Motor neuron (in vitro differentiated cells): ENCODE measurements around the gene CSRP1. TPM values are rescaled to one million over a fixed set of nuclear protein-coding genes. Genes with fewer than 3 reads are reported as not detected.

ENCODE experiments used
- ATAC-seq, 8 experiments: fragments of 200-7000 bp; cut with Tn5 transposase; replicated peaks in 6 of 8; 2 replicates each; pipeline ENCODE4 v1.8.0; 2021; ENCODE audit warnings: mild to moderate bottlenecking in 8 of 8, moderate library complexity in 8 of 8
- H3K27ac ChIP-seq, 2 donors: fragments of 250-450 bp; sonication (Bioruptor Pico); 2 replicates each; pipeline ENCODE4 v1.9.0; 2021; ENCODE audit warnings: antibody characterized with exemption in 2 of 2, mild to moderate bottlenecking in 2 of 2, moderate library complexity in 1 of 2
- H3K4me1 ChIP-seq, 2 donors: fragments of 250-450 bp; sonication (Bioruptor Pico); replicated peaks in 1 of 2; 2 replicates each; pipeline ENCODE4 v1.6.1; 2021; ENCODE audit warnings: antibody characterized with exemption in 2 of 2, mild to moderate bottlenecking in 2 of 2, moderate library complexity in 1 of 2
- H3K4me3 ChIP-seq, 5 donors: fragments of 250-450 bp; sonication (Bioruptor Pico); 2 replicates each; pipeline ENCODE4 v1.9.0; 2021; ENCODE audit warnings: antibody characterized with exemption in 5 of 5, mild to moderate bottlenecking in 5 of 5, moderate library complexity in 4 of 5
- WGBS, 10 experiments: fragments of 450-650 bp; shearing (Covaris generic); methylation state at CpG; one replicate each; pipeline ENCODE4 v1.0.0; 2022; 5-methylcytosine and 5-hydroxymethylcytosine counted together
- in situ Hi-C, 9 experiments: fragments of 400-800 bp; cut with MboI; loops; one replicate each; pipeline ENCODE4 v1.15.0; 2021; ENCODE audit warnings: low sequenced_read_pairs in 9 of 9, low pct_unique_long_range_greater_than_20kb in 2 of 9; ENCODE audit not compliant: unreplicated experiment in 9 of 9
- total RNA-seq, 8 experiments: library from RNA; unstranded; fragments of 300-600 nt; gene quantifications; 2 replicates each; pipeline versions ENCODE4 v1.2.3 to v1.2.4, GENCODE V29; 2022

CSRP1 gene
- total RNA-seq, 8 experiments from 2014 or later = 9.0 to 109 (median 54.9) TPM

DNA sequence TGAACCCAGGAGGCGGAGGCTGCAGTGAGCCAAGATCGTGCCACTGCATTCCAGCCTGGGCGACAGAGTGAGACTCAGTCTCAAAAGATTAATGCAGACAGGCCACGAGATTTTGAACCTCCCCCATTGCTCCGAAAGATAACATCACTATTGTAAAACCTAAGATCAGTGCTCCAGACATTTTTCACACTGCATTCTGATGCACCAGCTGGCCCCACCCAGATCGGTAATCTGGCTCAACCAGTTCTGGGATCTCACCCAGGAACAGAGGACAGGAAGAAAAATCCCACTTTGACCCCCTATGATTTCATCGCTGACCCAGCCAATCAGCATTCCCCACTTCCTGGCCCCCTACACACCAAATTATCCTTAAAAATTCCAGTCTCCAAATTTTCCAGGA, 10.7 kb upstream of the CSRP1 start:
- WGBS, 10 experiments = 45 to 100% (median 83%) methylated on average over 1 to 7 of the region's 7 CpGs; no CpG with 5 or more reads in 1 of the 10 experiments
- ATAC-seq = peak in 1 of 8 experiments; percentile 33
- in situ Hi-C loops = loop anchor here in 2 of 9 experiments (10.0 to 25.0 kb wide), 2 partner anchors 73 to 255 kb away; no protein-coding TSS in a partner anchor
- Histone ChIP-seq H3K4me3 (no peak overlapping the region), H3K27ac (no peak overlapping the region), H3K4me1 (peaks cover 2% of the 10 kb centered on the region in 2 donors)

DNA sequence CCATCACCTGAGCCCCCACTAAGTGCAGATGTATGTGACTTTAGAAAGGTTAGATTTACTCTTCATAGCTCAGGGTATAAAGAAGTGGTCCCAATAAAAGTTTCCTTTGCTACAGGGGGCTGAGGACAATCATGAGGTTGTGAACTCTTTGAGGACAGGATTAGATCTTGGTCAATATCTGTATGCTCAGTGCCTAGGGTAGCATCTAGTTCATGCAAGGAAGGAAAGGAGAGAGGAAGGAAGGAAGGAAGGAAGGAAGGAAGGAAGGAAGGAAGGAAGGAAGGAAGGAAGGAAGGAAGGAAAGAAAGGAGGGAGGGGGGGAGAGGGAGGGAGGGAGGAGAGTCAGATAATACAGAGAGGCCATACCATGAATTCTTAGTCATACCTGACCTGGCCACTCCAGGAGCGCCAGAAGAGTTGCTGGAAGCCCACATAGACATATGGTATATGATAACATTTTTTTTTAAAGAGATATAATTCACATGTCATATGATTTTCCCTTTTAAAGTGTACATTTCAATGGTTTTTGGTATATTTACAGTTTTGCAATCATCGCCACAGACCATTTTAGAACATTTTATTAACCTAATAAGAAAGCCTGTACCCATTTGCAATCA, 9.7 kb upstream of the CSRP1 start:
- in situ Hi-C loops = loop anchor here in 2 of 9 experiments (10.0 to 25.0 kb wide), 2 partner anchors 72 to 254 kb away; no protein-coding TSS in a partner anchor
- 72 to 100% (median 100%) methylated on average over 1 to 2 of the region's 2 CpGs; no CpG with 5 or more reads in 3 of the 10 experiments for whole genome bisulfite sequencing, 10 experiments
- Histone ChIP-seq H3K27ac (no peak overlapping the region), H3K4me1 (peaks cover 7 to 11% of the 10 kb centered on the region in 2 donors), H3K4me3 (no peak overlapping the region)
- no peak for ATAC-seq

DNA sequence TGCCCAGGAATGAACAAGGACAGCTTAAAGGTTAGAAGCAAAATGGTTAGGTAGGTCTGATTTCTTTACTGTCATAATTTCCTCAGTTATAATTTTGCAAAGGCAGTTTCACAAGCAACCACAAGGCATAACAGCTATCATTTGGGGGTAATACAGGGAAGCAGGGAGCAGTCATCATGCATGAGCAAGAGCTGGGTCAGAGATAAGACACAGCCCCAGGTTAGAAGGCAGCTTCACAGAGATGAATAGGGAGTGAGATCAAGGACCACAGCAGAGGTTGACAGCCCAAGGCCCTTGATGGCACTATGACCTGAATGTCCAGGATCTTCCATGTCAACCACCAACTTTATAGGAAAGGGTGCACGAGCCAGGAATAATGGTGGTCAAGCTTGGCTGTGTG, 9.0 kb upstream of the CSRP1 start:
- Histone ChIP-seq H3K4me3 (no peak overlapping the region), H3K4me1 (peaks cover 7 to 11% of the 10 kb centered on the region in 2 donors), H3K27ac (no peak overlapping the region)
- ATAC-seq = no peak
- in situ Hi-C loops = loop anchor here in 2 of 9 experiments (10.0 to 25.0 kb wide), 2 partner anchors 71 to 254 kb away; no protein-coding TSS in a partner anchor
- 57 to 100% (median 67%) methylated on average over 1 of the region's 1 CpG; no CpG with 5 or more reads in 5 of the 10 experiments for WGBS, 10 experiments

DNA sequence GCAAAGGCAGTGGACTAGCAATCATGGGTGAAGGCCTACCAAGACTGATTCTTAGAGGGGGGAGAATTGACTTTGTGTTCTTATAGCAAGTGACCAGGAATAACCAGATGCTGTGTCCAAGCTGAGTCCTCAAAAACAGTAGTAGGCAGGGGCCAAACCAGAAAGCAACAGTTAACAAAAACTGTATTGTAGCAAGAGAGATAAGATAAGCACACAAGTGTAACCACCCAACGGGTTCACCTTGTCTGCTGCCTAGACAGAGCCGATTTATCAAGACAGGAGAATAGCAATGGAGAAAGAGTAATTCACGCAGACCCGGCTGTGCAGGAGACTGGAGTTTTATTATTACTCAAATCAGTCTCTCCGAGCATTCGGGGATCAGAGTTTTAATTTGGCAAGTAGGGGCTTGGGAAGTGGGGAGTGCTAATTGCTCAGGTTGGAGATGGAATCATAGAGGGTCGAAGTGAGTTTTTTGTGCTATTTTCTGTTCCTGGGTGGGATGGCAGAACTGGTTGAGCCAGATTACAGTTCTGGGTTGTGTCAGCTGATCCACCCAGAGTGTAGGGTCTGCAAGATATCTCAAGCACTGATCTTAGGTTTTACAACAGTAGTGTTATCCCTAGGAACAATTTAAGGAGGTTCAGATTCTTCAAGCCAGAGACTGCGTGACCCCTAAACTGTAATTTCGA, 8.3 kb upstream of the CSRP1 start:
- 68 to 100% (median 82%) methylated on average over 1 to 9 of the region's 9 CpGs; no CpG with 5 or more reads in 1 of the 10 experiments for WGBS, 10 experiments
- ATAC-seq = no peak
- Histone ChIP-seq H3K4me3 (no peak overlapping the region), H3K27ac (no peak overlapping the region), H3K4me1 (peaks cover 7 to 11% of the 10 kb centered on the region in 2 donors)
- in situ Hi-C loops = loop anchor here in 2 of 9 experiments (10.0 to 25.0 kb wide), 2 partner anchors 70 to 253 kb away; no protein-coding TSS in a partner anchor

DNA sequence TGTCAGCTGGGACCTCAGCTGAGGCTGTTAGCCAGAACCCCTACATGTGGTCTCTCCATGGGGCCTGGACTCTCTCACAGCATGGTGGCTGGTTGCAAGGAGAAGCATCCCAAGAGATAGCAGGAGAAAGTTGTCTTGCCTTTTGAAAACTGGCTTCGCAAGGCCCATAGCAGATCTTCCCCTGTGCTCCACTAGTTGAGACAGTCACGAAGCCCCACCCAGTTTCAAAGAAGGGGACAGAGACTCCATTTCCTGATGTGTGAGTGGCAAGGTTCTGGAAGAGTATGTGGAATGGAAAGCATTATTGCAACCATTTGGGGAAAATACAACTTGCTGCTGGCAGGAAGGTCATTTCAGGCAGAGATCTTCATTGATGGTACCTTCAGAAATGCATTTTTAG, 7.5 kb upstream of the CSRP1 start:
- in situ Hi-C loops = loop anchor here in 2 of 9 experiments (10.0 to 25.0 kb wide), 2 partner anchors 70 to 252 kb away; no protein-coding TSS in a partner anchor

DNA sequence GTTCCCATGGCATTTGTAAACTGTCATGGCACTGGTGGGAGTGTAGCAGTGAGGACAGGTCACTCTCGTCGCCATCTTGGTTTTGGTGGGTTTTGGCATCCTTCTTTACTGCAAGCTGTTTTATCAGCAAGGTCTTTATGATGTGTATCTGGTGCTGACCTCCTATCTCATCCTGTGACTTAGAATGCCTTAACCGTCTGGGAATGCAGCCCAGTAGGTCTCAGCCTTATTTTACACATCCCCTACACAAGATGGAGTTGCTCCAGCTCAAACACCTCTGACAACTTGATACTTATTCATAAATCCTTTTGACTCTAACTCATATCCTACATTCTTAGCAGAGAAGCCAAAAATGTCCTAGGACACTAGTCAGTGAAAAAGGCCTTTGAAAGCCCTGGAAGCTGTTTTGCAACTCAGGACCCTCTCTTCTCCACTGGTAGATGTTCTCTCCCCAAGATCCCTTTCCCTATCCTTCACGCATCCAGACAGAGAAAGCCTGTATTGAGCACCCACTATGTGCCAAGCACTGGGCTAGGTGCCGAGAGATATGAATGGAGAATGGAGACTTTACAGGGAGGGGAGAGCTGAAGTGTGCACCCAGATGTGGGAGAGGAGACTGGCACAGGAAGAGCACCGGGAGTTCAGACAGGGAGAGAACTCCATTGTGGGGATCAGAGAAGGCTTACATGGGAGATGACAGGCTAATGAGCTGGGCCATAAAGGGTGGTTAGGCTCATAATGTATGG, 6.7 kb upstream of the CSRP1 start:
- Histone ChIP-seq H3K27ac (no peak overlapping the region), H3K4me1 (peaks cover 7 to 11% of the 10 kb centered on the region in 2 donors), H3K4me3 (no peak overlapping the region)
- in situ Hi-C loops = loop anchor here in 2 of 9 experiments (10.0 to 25.0 kb wide), 2 partner anchors 69 to 251 kb away; no protein-coding TSS in a partner anchor
- WGBS, 10 experiments = 72 to 100% (median 92%) methylated on average over 1 to 5 of the region's 6 CpGs; no CpG with 5 or more reads in 1 of the 10 experiments
- no peak for ATAC-seq

More for the DNA sequence above, 7.5 kb upstream of the CSRP1 start:
- WGBS, 10 experiments = 86 to 100% (median 90%) methylated on average over 1 to 2 of the region's 2 CpGs; no CpG with 5 or more reads in 5 of the 10 experiments
- H3K4me3 ChIP-seq = no peak overlapping the region
- H3K4me1 ChIP-seq = peaks cover 7 to 11% of the 10 kb centered on the region in 2 donors
- ATAC-seq = no peak
- no peak overlapping the region for H3K27ac ChIP-seq

DNA sequence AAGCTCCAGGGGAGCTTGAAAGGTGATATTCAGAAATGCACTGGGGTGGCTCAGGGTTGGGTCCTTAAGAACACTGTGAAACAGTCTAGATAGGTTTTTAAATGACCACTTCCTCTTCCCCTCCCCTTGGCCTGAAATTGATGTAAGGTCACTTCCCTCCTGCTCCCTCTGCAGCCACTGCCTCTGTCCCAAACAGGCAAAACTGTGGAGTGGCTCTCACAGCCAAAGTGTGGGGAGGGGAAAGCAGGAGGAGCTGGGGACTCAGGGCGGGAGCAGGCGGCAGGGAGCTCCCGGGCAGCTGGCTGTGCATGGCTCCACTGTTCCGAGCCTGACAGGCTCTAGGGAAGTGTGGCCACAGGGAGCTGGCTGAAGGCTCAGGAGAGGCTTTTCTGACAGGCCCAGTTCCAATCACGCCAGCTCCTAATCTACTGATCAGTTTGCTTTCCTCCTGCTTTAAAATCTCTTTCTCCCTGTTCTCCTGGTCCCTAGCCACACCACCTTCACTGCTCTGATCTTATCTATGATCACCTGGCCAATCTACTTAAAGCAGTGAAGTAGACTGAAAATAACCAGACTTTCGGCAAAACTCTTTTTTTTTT, 5.1 kb upstream of the CSRP1 start:
- H3K4me3 ChIP-seq = no peak overlapping the region
- in situ Hi-C loops = loop anchor here in 2 of 9 experiments (10.0 to 25.0 kb wide), 2 partner anchors 67 to 250 kb away; no protein-coding TSS in a partner anchor
- peak in 7 of 8 experiments; percentile 41 to 70 (median 57) for ATAC-seq
- 0 to 100% (median 71%) methylated on average over 1 to 6 of the region's 6 CpGs; no CpG with 5 or more reads in 1 of the 10 experiments for WGBS, 10 experiments
- peaks cover 9 to 11% of the 10 kb centered on the region in 2 donors for H3K4me1 ChIP-seq
- H3K27ac ChIP-seq = no peak overlapping the region

DNA sequence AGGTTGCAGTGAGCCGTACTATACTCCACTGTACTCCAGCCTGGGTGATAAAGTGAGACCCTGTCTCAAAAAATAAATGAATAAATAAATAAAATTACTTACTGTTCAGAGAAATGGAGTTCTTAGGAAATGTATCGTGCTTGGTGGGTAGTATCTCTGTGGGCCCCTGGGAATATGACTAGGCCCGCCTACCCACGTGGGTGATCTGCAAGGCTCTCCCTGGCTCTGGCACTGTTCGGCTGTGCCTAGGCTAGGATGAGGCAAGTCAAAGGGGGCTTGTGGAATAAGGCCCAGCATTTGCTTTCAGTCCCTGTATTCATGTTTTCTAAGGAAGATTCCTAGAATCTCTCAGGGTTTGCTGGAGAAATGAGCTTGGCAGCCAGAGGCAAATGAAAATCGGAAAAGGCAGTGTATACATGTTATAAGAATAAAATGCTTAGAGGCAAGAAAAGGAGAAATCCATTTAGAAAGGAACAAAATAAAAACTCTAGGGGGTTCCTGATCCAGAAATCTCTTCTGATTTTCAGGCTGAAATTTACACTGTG, 4.5 kb upstream of the CSRP1 start:
- no peak for ATAC-seq
- H3K4me3 ChIP-seq = no peak overlapping the region
- 75 to 100% (median 86%) methylated on average over 1 to 6 of the region's 6 CpGs; no CpG with 5 or more reads in 1 of the 10 experiments for WGBS, 10 experiments
- peaks cover 10 to 13% of the 10 kb centered on the region in 2 donors for H3K4me1 ChIP-seq
- no peak overlapping the region for H3K27ac ChIP-seq
- in situ Hi-C loops = loop anchor here in 2 of 9 experiments (10.0 to 25.0 kb wide), 2 partner anchors 67 to 249 kb away; no protein-coding TSS in a partner anchor

DNA sequence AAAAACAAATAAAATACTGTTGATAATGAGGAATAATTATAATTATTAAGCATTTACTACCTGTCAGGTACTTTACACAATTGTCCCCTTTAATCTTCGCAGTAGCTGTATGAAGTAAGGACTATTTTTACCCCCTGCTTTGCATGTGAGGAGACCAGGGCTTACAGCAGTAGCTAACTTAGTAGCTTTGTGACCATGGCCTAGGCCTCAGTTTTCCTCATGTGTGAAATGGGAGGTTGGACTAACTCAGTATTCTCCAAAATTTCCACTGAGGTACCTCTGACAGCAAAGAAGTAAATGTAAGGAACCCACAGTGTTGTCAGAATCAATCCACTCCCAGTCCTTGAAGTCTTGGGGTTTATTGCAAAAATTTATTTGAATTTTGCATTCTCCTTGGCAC, 3.8 kb upstream of the CSRP1 start:
- in situ Hi-C loops = loop anchor here in 2 of 9 experiments (10.0 to 25.0 kb wide), 2 partner anchors 66 to 248 kb away; no protein-coding TSS in a partner anchor
- Histone ChIP-seq H3K27ac (no peak overlapping the region), H3K4me3 (no peak overlapping the region), H3K4me1 (peaks cover 18 to 20% of the 10 kb centered on the region in 2 donors)
- ATAC-seq = no peak
- 80 to 100% (median 86%) methylated on average over 1 of the region's 1 CpG; no CpG with 5 or more reads in 3 of the 10 experiments for WGBS, 10 experiments

DNA sequence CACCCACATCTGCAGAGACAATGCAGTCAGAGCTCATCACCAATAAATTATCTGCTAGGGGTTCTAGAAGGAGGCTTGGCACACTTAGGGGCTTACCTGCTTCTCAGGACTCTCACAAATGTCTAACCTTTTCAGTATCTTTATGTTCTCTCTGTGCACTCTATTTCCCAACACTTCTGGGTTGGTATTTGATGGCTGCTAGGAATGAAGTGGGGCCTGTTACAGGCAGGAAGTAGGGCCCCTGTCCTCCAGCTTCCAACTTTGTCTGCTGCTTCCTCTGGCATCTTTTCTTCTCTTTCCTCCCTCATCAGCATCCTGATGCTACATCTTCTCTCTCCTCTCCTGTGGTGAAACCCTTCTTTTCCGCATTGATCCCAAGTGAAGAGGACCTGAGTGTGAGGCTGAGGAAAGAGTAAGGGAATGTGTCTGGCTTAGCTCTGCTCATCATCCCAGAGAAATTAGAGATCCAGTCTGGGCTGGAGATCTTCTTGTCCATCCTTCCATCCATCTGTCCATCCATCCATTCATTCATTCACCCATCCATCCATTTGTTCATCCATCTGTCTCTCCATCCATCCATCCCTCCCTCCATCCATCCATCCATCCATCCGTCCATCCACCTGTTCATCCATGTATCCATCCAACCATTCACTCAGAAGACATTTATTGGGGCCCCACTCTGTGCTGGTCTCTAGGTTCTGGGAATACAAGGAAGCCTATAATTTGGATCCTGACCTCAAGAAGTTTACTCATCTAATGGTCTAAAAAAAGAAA, 2.9 kb upstream of the CSRP1 start:
- in situ Hi-C loops = loop anchor here in 2 of 9 experiments (10.0 to 25.0 kb wide), 2 partner anchors 65 to 247 kb away; no protein-coding TSS in a partner anchor
- Histone ChIP-seq H3K4me1 (peaks cover 24 to 30% of the 10 kb centered on the region in 2 donors), H3K27ac (no peak overlapping the region), H3K4me3 (no peak overlapping the region)
- WGBS, 10 experiments = 94 to 100% (median 100%) methylated on average over 1 to 2 of the region's 2 CpGs; no CpG with 5 or more reads in 1 of the 10 experiments
- ATAC-seq = no peak

DNA sequence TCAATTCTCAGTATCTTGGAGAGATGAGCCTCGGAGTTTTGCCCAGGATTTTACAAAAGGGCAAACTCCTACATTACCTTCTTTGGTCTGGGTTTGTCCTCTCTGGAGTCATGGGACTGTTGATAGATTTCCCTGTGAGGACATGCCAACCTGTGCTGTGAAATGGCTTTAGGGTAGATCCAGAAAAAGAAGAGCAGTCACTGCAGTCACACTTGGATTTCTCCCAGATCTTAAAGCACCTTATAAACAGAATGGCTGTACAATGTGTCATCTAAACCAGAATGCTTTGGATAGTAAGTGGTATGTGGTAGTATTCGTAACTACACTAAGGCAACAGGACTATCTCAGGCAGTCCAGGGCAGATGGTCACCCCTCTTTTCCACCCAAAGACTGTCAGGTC, 1.9 kb upstream of the CSRP1 start:
- 86 to 100% (median 100%) methylated on average over 1 to 2 of the region's 2 CpGs; no CpG with 5 or more reads in 4 of the 10 experiments for WGBS, 10 experiments
- no peak overlapping the region for H3K27ac ChIP-seq

More for the DNA sequence above, 1.9 kb upstream of the CSRP1 start:
- ATAC-seq = no peak
- in situ Hi-C loops = loop anchor here in 2 of 9 experiments (25.0 kb wide), 1 partner anchor 247 kb away; no protein-coding TSS in a partner anchor
- Histone ChIP-seq H3K4me3 (no peak overlapping the region), H3K4me1 (peaks cover 31 to 36% of the 10 kb centered on the region in 2 donors)
